Panc1 (cell line): ENCODE results near the gene GMDS. TPM values are rescaled to one million over a fixed set of nuclear protein-coding genes. Genes with fewer than 3 reads are reported as not detected.

Source experiments
- ATAC-seq: fragments of 200-7000 bp; cut with Tn5 transposase; 2 replicates; pipeline ENCODE4 v1.9.1; 2020; ENCODE audit warnings: mild to moderate bottlenecking, moderate library complexity
- BruUV-seq: library from RNA; stranded (reverse); fragments of 400-500 nt; replicated peaks from 2 replicates; lab custom pipeline; 2021; lab: Mats Ljungman, UMichigan
- CTCF ChIA-PET: fragments of 300-600 bp; sonication (Branson Sonifier 250); formaldehyde crosslinking; loops from one replicate; lab custom pipeline; 2022; ENCODE audit warnings: antibody characterized with exemption; lab: Charles Lee
- POLR2A ChIA-PET: fragments of 300-600 bp; sonication (Branson Sonifier 250); formaldehyde crosslinking; loops from one replicate; lab custom pipeline; 2022; ENCODE audit warnings: antibody characterized with exemption; lab: Charles Lee
- DNase-seq: peaks from one replicate; pipeline ENCODE4 v3.0.0-alpha.2; 2010; ENCODE audit warnings: low read depth, low spot score
- H3K27ac ChIP-seq: 2 replicates; pipeline ENCODE4 v1.5.1; 2011; ENCODE audit warnings: mild to moderate bottlenecking, low read length, inconsistent platforms
- H3K27me3 ChIP-seq: fragments of 200-500 bp; sonication (Bioruptor generic); 2 replicates; pipeline ENCODE4 v1.6.0; 2014; ENCODE audit warnings: low read length, inconsistent platforms; ENCODE audit not compliant: control insufficient read depth, insufficient read depth
- H3K36me3 ChIP-seq: fragments of 200-500 bp; sonication (Bioruptor generic); 2 replicates; pipeline ENCODE4 v1.5.1; 2014; ENCODE audit warnings: inconsistent platforms, mild to moderate bottlenecking, low read length, moderate library complexity; ENCODE audit not compliant: control insufficient read depth, insufficient read depth
- H3K4me1 ChIP-seq: 2 replicates; pipeline ENCODE4 v1.5.1; 2011; ENCODE audit warnings: inconsistent platforms, mild to moderate bottlenecking, low read length, moderate library complexity; ENCODE audit not compliant: control insufficient read depth, insufficient read depth
- H3K4me3 ChIP-seq, 2 experiments: 2 replicates each; pipeline ENCODE4 v1.5.1; 2011 to 2012; ENCODE audit warnings: low read depth in 2 of 2, low read length in 2 of 2, mild to moderate bottlenecking in 2 of 2, inconsistent platforms in 1 of 2, moderate library complexity in 1 of 2
- H3K9me3 ChIP-seq: fragments of 200-500 bp; sonication (Bioruptor generic); 2 replicates; pipeline ENCODE4 v1.5.1; 2014; ENCODE audit warnings: low read depth, mild to moderate bottlenecking, inconsistent platforms, low read length, moderate library complexity; ENCODE audit not compliant: control insufficient read depth, insufficient read depth
- POLR2AphosphoS5 ChIP-seq: IDR thresholded peaks from 2 replicates; pipeline ENCODE4 v1.6.1; 2012; ENCODE audit warnings: mild to moderate bottlenecking, low read depth, low read length, moderate library complexity
- SIN3A ChIP-seq: IDR thresholded peaks from 2 replicates; pipeline ENCODE4 v1.6.1; 2012; ENCODE audit warnings: low read depth, mild to moderate bottlenecking, low read length, moderate library complexity, borderline replicate concordance; ENCODE audit not compliant: insufficient read depth
- TCF7L2 ChIP-seq: IDR thresholded peaks from 2 replicates; pipeline ENCODE4 v1.6.1; 2011; ENCODE audit warnings: mild to moderate bottlenecking, low read depth, low read length, inconsistent platforms
- in situ Hi-C: cut with HindIII; loops from 2 replicates; pipeline ENCODE4 v1.10.0; 2016; ENCODE audit warnings: low sequenced_read_pairs, low pct_unique_long_range_greater_than_20kb
- intact Hi-C: fragments of 100-400 bp; cut with micrococcal nuclease; formaldehyde crosslinking; loops from one replicate; pipeline ENCODE4 v1.10.0; 2022; ENCODE audit not compliant: unreplicated experiment
- total RNA-seq: library from RNA; stranded (reverse); gene quantifications from one replicate; pipeline ENCODE4 v1.2.1, GENCODE V29; 2021; ENCODE audit not compliant: unreplicated experiment
- TF ChIP-seq, protein P1 (sequence below): fragments of 450-650 bp; IDR thresholded peaks from 2 replicates; pipeline ENCODE4 v1.5.1; 2017; ENCODE audit warnings: mild to moderate bottlenecking
- TF ChIP-seq, protein P2 (sequence below), 2 experiments: IDR thresholded peaks; 2 replicates each; pipeline ENCODE4 v1.6.1; 2011 to 2012; ENCODE audit warnings: low read depth in 2 of 2, control low read depth in 1 of 2, low read length in 1 of 2, mild to moderate bottlenecking in 1 of 2, moderate library complexity in 1 of 2; ENCODE audit not compliant: insufficient read depth in 1 of 2

Gene GMDS
- total RNA-seq, 1 experiment from 2014 or later: 9.8 TPM

DNA sequence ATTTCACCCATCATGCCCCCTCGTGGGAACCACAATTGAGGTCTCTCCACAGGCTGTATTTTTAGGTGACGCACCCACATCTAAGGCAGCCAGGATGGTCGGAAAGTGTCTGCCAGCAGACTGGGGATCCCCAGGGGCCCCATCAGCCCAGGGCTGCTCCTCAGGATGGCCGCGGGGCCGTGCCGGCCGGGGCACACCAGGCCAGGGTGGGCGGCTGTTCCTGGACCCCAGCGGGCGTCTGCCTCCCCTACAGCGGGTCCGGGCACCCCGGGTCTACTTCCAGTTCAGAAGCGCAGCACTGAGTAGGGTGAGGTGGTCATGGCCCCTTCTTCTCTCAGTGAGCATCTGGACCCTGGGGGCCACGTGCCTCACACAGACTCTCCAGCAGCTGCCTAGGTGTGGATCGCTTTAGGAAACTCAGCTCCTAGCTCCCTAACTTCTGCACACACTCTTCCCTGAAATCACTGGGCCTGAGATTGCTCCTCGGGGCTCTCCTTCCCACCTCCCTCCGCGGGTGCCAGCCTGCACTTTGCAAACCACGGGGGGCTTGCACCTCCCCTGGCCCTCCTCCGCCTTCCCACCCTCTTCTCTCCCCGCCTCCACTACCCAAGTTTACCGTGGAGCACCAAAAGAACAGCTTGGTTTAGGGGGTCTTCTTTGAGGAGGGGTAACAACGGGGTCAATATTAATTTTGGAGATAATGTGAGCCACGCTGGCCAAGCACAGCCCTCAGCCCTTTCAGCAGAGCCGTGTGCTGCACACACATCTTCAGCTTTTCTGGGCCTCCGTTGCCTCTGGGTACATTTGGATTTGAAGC is 649.9 kb downstream of the GMDS start:
- DNase-seq (no peak), ATAC-seq (peak; percentile 59)
- TF ChIP-seq POLR2AphosphoS5: no peak
- H3K27ac ChIP-seq: no peak overlapping the region
- peak overlapping the region in 1 of 2 experiments; percentile 24; a peak in 1 of 4 replicates for H3K4me3 ChIP-seq
- CTCF ChIA-PET: interaction anchor here (0.6 to 1.5 kb wide), 6 partner anchors 91 to 1166 kb away, joined by 3 to 4 read pairs (median 3); no protein-coding TSS in a partner anchor
- POLR2A ChIA-PET: interaction anchor here (0.5 kb wide), 1 partner anchor 298 kb away, joined by 3 read pairs; no protein-coding TSS in a partner anchor
- in situ Hi-C loops (no loop called here), intact Hi-C loops (loop anchor here (2.0 to 10.0 kb wide), 5 partner anchors 757 to 1149 kb away; no protein-coding TSS in a partner anchor)
- H3K9me3 ChIP-seq: no peaks in the 10 kb centered on the region
- no peaks in the 10 kb centered on the region; the same call in 1 of the 2 replicates for H3K36me3 ChIP-seq
- peaks cover 7% of the 10 kb centered on the region; the same call in 1 of the 2 replicates for H3K4me1 ChIP-seq
- BruUV-seq: no TSS peak
- peaks cover 6% of the 10 kb centered on the region; the same call in 1 of the 2 replicates for H3K27me3 ChIP-seq

DNA sequence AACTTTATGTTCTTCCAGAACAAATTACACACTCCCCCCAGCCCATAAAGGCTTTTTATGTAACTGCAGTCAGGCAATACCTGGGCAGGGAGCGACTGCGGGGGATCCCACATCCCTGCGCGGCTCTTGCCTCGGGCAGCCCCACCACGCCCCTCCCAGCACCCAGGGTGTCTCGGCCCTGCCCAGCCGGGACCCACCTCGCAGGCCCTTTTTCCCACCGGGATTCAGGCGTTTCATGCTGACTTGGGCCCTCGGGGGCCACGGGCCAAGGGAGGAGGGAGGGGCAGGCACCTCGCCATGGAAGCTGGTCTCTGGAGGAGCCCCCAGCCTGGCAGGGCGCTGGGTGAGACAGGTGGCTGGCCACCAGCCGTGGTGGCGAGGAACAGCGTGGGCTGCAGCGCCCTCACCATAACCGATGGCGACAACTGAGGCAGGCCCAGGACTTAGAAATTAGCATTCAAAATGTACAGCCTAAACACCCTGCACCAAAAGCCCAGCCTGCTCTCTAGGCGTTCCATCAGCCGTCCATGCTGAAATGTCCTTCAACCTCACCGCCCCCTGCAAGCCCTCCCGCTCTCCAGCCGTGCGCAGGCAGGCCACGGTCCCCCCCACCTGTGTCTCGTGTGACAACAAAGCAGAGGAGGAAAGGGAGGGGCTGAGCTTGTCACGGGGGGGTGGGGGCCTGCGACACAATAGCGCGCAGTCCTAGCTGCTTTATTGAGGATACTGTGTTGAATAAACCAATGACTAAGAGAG is 650.8 kb downstream of the GMDS start:
- in situ Hi-C loops: no loop called here

More for the DNA sequence above, 650.8 kb downstream of the GMDS start:
- DNase-seq: no peak
- TF ChIP-seq, protein P1, sequence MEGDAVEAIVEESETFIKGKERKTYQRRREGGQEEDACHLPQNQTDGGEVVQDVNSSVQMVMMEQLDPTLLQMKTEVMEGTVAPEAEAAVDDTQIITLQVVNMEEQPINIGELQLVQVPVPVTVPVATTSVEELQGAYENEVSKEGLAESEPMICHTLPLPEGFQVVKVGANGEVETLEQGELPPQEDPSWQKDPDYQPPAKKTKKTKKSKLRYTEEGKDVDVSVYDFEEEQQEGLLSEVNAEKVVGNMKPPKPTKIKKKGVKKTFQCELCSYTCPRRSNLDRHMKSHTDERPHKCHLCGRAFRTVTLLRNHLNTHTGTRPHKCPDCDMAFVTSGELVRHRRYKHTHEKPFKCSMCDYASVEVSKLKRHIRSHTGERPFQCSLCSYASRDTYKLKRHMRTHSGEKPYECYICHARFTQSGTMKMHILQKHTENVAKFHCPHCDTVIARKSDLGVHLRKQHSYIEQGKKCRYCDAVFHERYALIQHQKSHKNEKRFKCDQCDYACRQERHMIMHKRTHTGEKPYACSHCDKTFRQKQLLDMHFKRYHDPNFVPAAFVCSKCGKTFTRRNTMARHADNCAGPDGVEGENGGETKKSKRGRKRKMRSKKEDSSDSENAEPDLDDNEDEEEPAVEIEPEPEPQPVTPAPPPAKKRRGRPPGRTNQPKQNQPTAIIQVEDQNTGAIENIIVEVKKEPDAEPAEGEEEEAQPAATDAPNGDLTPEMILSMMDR: no peak
- TF ChIP-seq TCF7L2 (no peak), POLR2AphosphoS5 (no peak), SIN3A (no peak)
- TF ChIP-seq, protein P2, sequence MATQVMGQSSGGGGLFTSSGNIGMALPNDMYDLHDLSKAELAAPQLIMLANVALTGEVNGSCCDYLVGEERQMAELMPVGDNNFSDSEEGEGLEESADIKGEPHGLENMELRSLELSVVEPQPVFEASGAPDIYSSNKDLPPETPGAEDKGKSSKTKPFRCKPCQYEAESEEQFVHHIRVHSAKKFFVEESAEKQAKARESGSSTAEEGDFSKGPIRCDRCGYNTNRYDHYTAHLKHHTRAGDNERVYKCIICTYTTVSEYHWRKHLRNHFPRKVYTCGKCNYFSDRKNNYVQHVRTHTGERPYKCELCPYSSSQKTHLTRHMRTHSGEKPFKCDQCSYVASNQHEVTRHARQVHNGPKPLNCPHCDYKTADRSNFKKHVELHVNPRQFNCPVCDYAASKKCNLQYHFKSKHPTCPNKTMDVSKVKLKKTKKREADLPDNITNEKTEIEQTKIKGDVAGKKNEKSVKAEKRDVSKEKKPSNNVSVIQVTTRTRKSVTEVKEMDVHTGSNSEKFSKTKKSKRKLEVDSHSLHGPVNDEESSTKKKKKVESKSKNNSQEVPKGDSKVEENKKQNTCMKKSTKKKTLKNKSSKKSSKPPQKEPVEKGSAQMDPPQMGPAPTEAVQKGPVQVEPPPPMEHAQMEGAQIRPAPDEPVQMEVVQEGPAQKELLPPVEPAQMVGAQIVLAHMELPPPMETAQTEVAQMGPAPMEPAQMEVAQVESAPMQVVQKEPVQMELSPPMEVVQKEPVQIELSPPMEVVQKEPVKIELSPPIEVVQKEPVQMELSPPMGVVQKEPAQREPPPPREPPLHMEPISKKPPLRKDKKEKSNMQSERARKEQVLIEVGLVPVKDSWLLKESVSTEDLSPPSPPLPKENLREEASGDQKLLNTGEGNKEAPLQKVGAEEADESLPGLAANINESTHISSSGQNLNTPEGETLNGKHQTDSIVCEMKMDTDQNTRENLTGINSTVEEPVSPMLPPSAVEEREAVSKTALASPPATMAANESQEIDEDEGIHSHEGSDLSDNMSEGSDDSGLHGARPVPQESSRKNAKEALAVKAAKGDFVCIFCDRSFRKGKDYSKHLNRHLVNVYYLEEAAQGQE (IDR thresholded peaks at IDR 0.05; ENCODE audit: insufficient read depth in 1 of 2, low read depth in 2 of 2, low read length in 1 of 2): no peak
- intact Hi-C loops: loop anchor here (5.0 to 10.0 kb wide), 2 partner anchors 1040 to 1103 kb away; no protein-coding TSS in a partner anchor
- 0 out of 2 replicates have a peak, but pooled peaks have one; percentile 14 for ATAC-seq
- H3K4me3 ChIP-seq: peak overlapping the region; percentile 7 to 38; a peak in 3 of 4 replicates
- H3K27ac ChIP-seq: no peak overlapping the region
- BruUV-seq: no TSS peak
- no peaks in the 10 kb centered on the region for H3K36me3 ChIP-seq
- no peaks in the 10 kb centered on the region for H3K9me3 ChIP-seq
- peaks cover 7% of the 10 kb centered on the region; the same call in 1 of the 2 replicates for H3K4me1 ChIP-seq
- peaks cover 9% of the 10 kb centered on the region for H3K27me3 ChIP-seq
- ChIA-PET CTCF (no interaction called here), POLR2A (no interaction called here)
